A549 (cell line): Measurements from ENCODE around the gene TEX29. TPM values are rescaled to one million over a fixed set of nuclear protein-coding genes. Genes with fewer than 3 reads are reported as not detected.

Experiments used
- ATAC-seq, 2 experiments: fragments of 200-7000 bp in 1 of 2; fragments of >200 bp in 1 of 2; cut with Nextera tagmentation in 1 of 2; cut with Tn5 transposase in 1 of 2; 3 replicates each; pipeline versions ENCODE4 v1.8.0 to v1.9.1; 2018 to 2020; ENCODE audit warnings: mild to moderate bottlenecking in 1 of 2, moderate library complexity in 1 of 2
- CTCF ChIA-PET: fragments of 300-600 bp; sonication (Branson Sonifier 250); formaldehyde crosslinking; extraction: SDS; loops from one replicate; lab custom pipeline; 2021; ENCODE audit warnings: antibody characterized with exemption, inconsistent platforms; lab: Yijun Ruan, JAX
- POLR2A ChIA-PET: fragments of 350-600 bp; formaldehyde crosslinking; extraction: SDS; loops from one replicate; lab custom pipeline; 2021; ENCODE audit warnings: antibody characterized with exemption, inconsistent platforms; lab: Yijun Ruan, JAX
- DNase-seq, 2 experiments: peaks; one replicate each; pipeline versions ENCODE4 v3.0.0 to v3.0.0-alpha.2; 2011 to 2016; ENCODE audit warnings: low read depth in 1 of 2, low spot score in 1 of 2
- FAIRE-seq: peaks from 2 replicates; lab custom pipeline; 2011; peaks lifted over from hg19 to GRCh38; lab: Jason Lieb, UNC
- H3K27ac ChIP-seq, 2 experiments: fragments of >200 bp; sonication (Bioruptor Twin); formaldehyde crosslinking; 3 replicates each; pipeline ENCODE4 v1.5.1; 2016 to 2017
- H3K4me1 ChIP-seq: fragments of >200 bp; sonication (Bioruptor Twin); formaldehyde crosslinking; 3 replicates; pipeline ENCODE4 v1.6.1; 2016
- H3K4me2 ChIP-seq: fragments of >200 bp; sonication (Bioruptor Twin); formaldehyde crosslinking; 3 replicates; pipeline ENCODE4 v1.6.1; 2016
- H3K4me3 ChIP-seq: fragments of >200 bp; sonication (Bioruptor Twin); formaldehyde crosslinking; 3 replicates; pipeline ENCODE4 v1.5.1; 2016
- H3K9me3 ChIP-seq: fragments of >200 bp; sonication (Bioruptor Twin); formaldehyde crosslinking; 3 replicates; pipeline ENCODE4 v1.6.1; 2016
- ATOH8 ChIP-seq: fragments of 250-450 bp; sonication (Bioruptor Pico); IDR thresholded peaks from 2 replicates; pipeline ENCODE4 v1.5.0; 2020; ENCODE audit warnings: low read depth, mild to moderate bottlenecking, moderate library complexity
- CBX2 ChIP-seq: fragments of 200-600 bp; sonication (generic); IDR thresholded peaks from 2 replicates; pipeline ENCODE4 v1.6.1; 2016; ENCODE audit warnings: low read depth, mild to moderate bottlenecking, borderline replicate concordance
- E2F6 ChIP-seq: IDR thresholded peaks from 2 replicates; pipeline ENCODE4 v1.6.1; 2012; ENCODE audit warnings: low read depth, borderline replicate concordance
- EHMT2 ChIP-seq: fragments of 200-600 bp; sonication (generic); IDR thresholded peaks from 2 replicates; pipeline ENCODE4 v1.6.1; 2016; ENCODE audit warnings: antibody characterized with exemption, low read depth, mild to moderate bottlenecking, moderate library complexity
- ELK1 ChIP-seq: fragments of 150-350 bp; IDR thresholded peaks from 2 replicates; pipeline ENCODE4 v1.6.1; 2014; ENCODE audit warnings: low read depth, mild to moderate bottlenecking, low read length
- HDAC2 ChIP-seq: fragments of 200-600 bp; sonication (generic); IDR thresholded peaks from 2 replicates; pipeline ENCODE4 v1.6.1; 2016
- HEYL ChIP-seq: fragments of 250-450 bp; sonication (Bioruptor Pico); IDR thresholded peaks from 2 replicates; pipeline ENCODE4 v1.8.0; 2021; ENCODE audit warnings: mild to moderate bottlenecking, moderate library complexity
- HOXB5 ChIP-seq: fragments of 250-450 bp; sonication (Bioruptor Pico); IDR thresholded peaks from 2 replicates; pipeline ENCODE4 v1.5.0; 2020; ENCODE audit warnings: mild to moderate bottlenecking, moderate library complexity
- MAFK ChIP-seq: fragments of 450-650 bp; IDR thresholded peaks from 2 replicates; pipeline ENCODE4 v1.6.1; 2014; ENCODE audit not compliant: partially characterized antibody
- MAZ ChIP-seq: fragments of 150-350 bp; IDR thresholded peaks from 2 replicates; pipeline ENCODE4 v1.6.1; 2014; ENCODE audit warnings: antibody characterized with exemption, low read depth, low read length, borderline replicate concordance
- NFE2L2 ChIP-seq: fragments of 150-350 bp; conservative IDR thresholded peaks from 2 replicates; pipeline ENCODE4 v1.6.1; 2014; ENCODE audit warnings: low read length
- NR3C1 ChIP-seq: fragments of >200 bp; sonication (Bioruptor Twin); formaldehyde crosslinking; IDR thresholded peaks from 3 replicates; pipeline ENCODE4 v1.6.1; 2017
- PHF8 ChIP-seq: fragments of 200-600 bp; sonication (generic); IDR thresholded peaks from 2 replicates; pipeline ENCODE4 v1.6.1; 2016; ENCODE audit warnings: low read depth, mild to moderate bottlenecking, antibody characterized with exemption, moderate library complexity, borderline replicate concordance
- POLR2AphosphoS2 ChIP-seq: conservative IDR thresholded peaks from 2 replicates; pipeline ENCODE4 v1.6.1; 2012; ENCODE audit warnings: low read length, improper control_type of control experiment, inconsistent platforms
- RAD21 ChIP-seq, 2 experiments: fragments of >200 bp in 1 of 2; sonication (Bioruptor Twin) in 1 of 2; formaldehyde crosslinking in 1 of 2; IDR thresholded peaks in 1 of 2; conservative IDR thresholded peaks in 1 of 2; 2 replicates in 1 of 2; 3 replicates in 1 of 2; pipeline ENCODE4 v1.6.1; 2012 to 2018; ENCODE audit warnings: inconsistent platforms in 1 of 2
- RCOR1 ChIP-seq: fragments of 150-350 bp; IDR thresholded peaks from 2 replicates; pipeline ENCODE4 v1.6.1; 2014; ENCODE audit warnings: antibody characterized with exemption, low read length, low read depth
- RNF2 ChIP-seq: fragments of 200-600 bp; sonication (generic); IDR thresholded peaks from 2 replicates; pipeline ENCODE4 v1.6.1; 2016; ENCODE audit warnings: low read depth, mild to moderate bottlenecking, antibody characterized with exemption, moderate library complexity, borderline replicate concordance
- SREBF2 ChIP-seq: fragments of 450-650 bp; IDR thresholded peaks from 2 replicates; pipeline ENCODE4 v1.6.1; 2014; ENCODE audit warnings: mild to moderate bottlenecking, moderate library complexity
- USF2 ChIP-seq: fragments of 450-650 bp; IDR thresholded peaks from 2 replicates; pipeline ENCODE4 v1.6.1; 2014; ENCODE audit warnings: antibody characterized with exemption
- ZC3H11A ChIP-seq: fragments of 450-650 bp; IDR thresholded peaks from 2 replicates; pipeline ENCODE4 v1.6.1; 2014; ENCODE audit warnings: antibody characterized with exemption, mild to moderate bottlenecking
- ZNF302 ChIP-seq: fragments of 250-450 bp; sonication (Bioruptor Pico); IDR thresholded peaks from 2 replicates; pipeline ENCODE4 v1.9.0; 2021; ENCODE audit warnings: inconsistent platforms, mild to moderate bottlenecking, moderate library complexity
- WGBS: methylation state at CpG from one replicate; pipeline ENCODE4 v1.1.6; 2017; ENCODE audit errors: missing lambda C conversion rate; 5-methylcytosine and 5-hydroxymethylcytosine counted together
- polyA plus RNA-seq, 4 experiments: library from polyadenylated mRNA; depleted of rRNA in 3 of 4; stranded (reverse); fragments of >200 nt; fragmentation: RNase III in 1 of 4; extraction: RNeasy Plus Mini Kit Qiagen cat#74134 plus additional on column Dnase treatment in 1 of 4; gene quantifications; 2 replicates in 3 of 4; 3 replicates in 1 of 4; pipeline ENCODE4 v1.2.3, GENCODE V29; 2011 to 2017

TEX29 gene
- polyA plus RNA-seq, 2 of the 4 experiments (the other 2 are of a cell fraction) = 0.13 to 0.35 TPM

- WGBS = 63% methylated on average over 24 of the region's 30 CpGs
- no peak overlapping the region for H3K4me3 ChIP-seq
- DNase-seq (no peak), ATAC-seq (0 out of 6 replicates have a peak, but pooled peaks of 1 of the 2 experiments have one; percentile 23), FAIRE-seq (no peak)
- no peak overlapping the region for H3K4me2 ChIP-seq
- no peak for TF ChIP-seq POLR2AphosphoS2
- no peak for TF ChIP-seq CBX2
- CTCF ChIA-PET = no interaction called here
- H3K27ac ChIP-seq = no peak overlapping the region
- no peaks in the 10 kb centered on the region for H3K9me3 ChIP-seq
- no peaks in the 10 kb centered on the region for H3K4me1 ChIP-seq
- POLR2A ChIA-PET = no interaction called here
Measured at GRCh38 chr13:111328574-111329410, 8.3 kb downstream of the TEX29 start.

GRCh38 chr13:111329641-111330040 is 9.2 kb downstream of the TEX29 start:
- Histone ChIP-seq H3K4me2 (no peak overlapping the region), H3K9me3 (no peaks in the 10 kb centered on the region), H3K27ac (no peak overlapping the region), H3K4me3 (no peak overlapping the region), H3K4me1 (no peaks in the 10 kb centered on the region)
- 37% methylated on average over 6 of the region's 7 CpGs for WGBS
- POLR2A ChIA-PET = no interaction called here
- FAIRE-seq (no peak), ATAC-seq (no peak), DNase-seq (no peak)
- CTCF ChIA-PET = interaction anchor here (0.8 kb wide), 1 partner anchor 95 kb away, joined by 3 read pairs; no protein-coding TSS in a partner anchor
- TF ChIP-seq HDAC2 = no peak
- TF ChIP-seq RAD21 (conservative IDR thresholded peaks at IDR 0.05 in 1 of 2, IDR thresholded peaks at IDR 0.05 in 1 of 2) = no peak
- no peak for TF ChIP-seq USF2
- TF ChIP-seq RCOR1 = no peak
- TF ChIP-seq SREBF2 = no peak
- TF ChIP-seq MAZ = no peak
- no peak for TF ChIP-seq ZNF302 (CRISPR knock-in tag)
- no peak for TF ChIP-seq ATOH8 (CRISPR knock-in tag)
- TF ChIP-seq RNF2 = no peak
- TF ChIP-seq NR3C1 = no peak
- no peak for TF ChIP-seq ZC3H11A
- no peak for TF ChIP-seq E2F6
- no peak for TF ChIP-seq PHF8

GRCh38 chr13:111330066-111330610 is 9.7 kb downstream of the TEX29 start:
- TF ChIP-seq MAFK (no peak), HEYL (no peak), ELK1 (no peak), NFE2L2 (no peak), EHMT2 (no peak), MAZ (no peak), HOXB5 (no peak), RAD21 (conservative IDR thresholded peaks at IDR 0.05 in 1 of 2, IDR thresholded peaks at IDR 0.05 in 1 of 2) (no peak)
- 25% methylated on average over 11 of the region's 11 CpGs for WGBS
- H3K9me3 ChIP-seq = no peaks in the 10 kb centered on the region
- ChIA-PET CTCF (interaction anchor here (0.8 kb wide), 1 partner anchor 95 kb away, joined by 3 read pairs; no protein-coding TSS in a partner anchor), POLR2A (no interaction called here)
- no peaks in the 10 kb centered on the region for H3K4me1 ChIP-seq
- H3K4me3 ChIP-seq = no peak overlapping the region
- FAIRE-seq (no peak), DNase-seq (no peak), ATAC-seq (no peak)
- H3K4me2 ChIP-seq = no peak overlapping the region
- H3K27ac ChIP-seq = no peak overlapping the region
